ENCODE results near the gene FUT2.
A peak's percentile ranks its signal among the peaks of the same experiment; 100 is the strongest.

FUT2 gene

GRCh38 chr19:48731452-48731851 is 35.7 kb downstream of the FUT2 start:
- DNase-seq: no peak

- no peak for DNase-seq
These were observed 38.9 kb downstream of the FUT2 start for GRCh38 chr19:48734625-48735024.

- DNase-seq: no peak
These were observed 39.4 kb downstream of the FUT2 start for GRCh38 chr19:48735031-48735615.

GRCh38 chr19:48737360-48737998 is 41.7 kb downstream of the FUT2 start:
- DNase-seq: no peak

- no peak for DNase-seq
These were observed 43.0 kb downstream of the FUT2 start for GRCh38 chr19:48738557-48739403.

GRCh38 chr19:48739404-48740163 is 43.8 kb downstream of the FUT2 start:
- DNase-seq: no peak

GRCh38 chr19:48740164-48740972 is 44.6 kb downstream of the FUT2 start, which contains the start of gene RASIP1:
Gene RASIP1, minus strand, starts transcription at chr19:48740610. Its CDS starts 328 bp downstream, at chr19:48740282.
- DNase-seq: no peak

GRCh38 chr19:48741129-48741999 is 45.6 kb downstream of the FUT2 start:
- DNase-seq: no peak

GRCh38 chr19:48742096-48742495 is 46.3 kb downstream of the FUT2 start:
- DNase-seq: no peak

GRCh38 chr19:48745208-48745995 is 49.6 kb downstream of the FUT2 start:
- peak; percentile 16 for DNase-seq

- DNase-seq: no peak
These were observed 50.3 kb downstream of the FUT2 start for GRCh38 chr19:48746110-48746509.

GRCh38 chr19:48746738-48747575 is 51.2 kb downstream of the FUT2 start, which contains the start of gene IZUMO1:
Gene IZUMO1, minus strand, starts transcription at chr19:48746909. Its CDS starts 1,050 bp downstream, at chr19:48745859.
- peak; percentile 77 for DNase-seq

- no peak for DNase-seq
These were observed 53.9 kb downstream of the FUT2 start for GRCh38 chr19:48749571-48750198.

- no peak for DNase-seq
These were observed 54.6 kb downstream of the FUT2 start for GRCh38 chr19:48750351-48750750.

- DNase-seq: no peak
These were observed 55.2 kb downstream of the FUT2 start for GRCh38 chr19:48750771-48751504.

GRCh38 chr19:48751845-48752495 is 56.2 kb downstream of the FUT2 start:
- no peak for DNase-seq

All from amniotic stem cell (primary cell).